EL (cell line): ENCODE data around the gene CNTNAP2.

Experiments used
- DNase-seq: peaks from one replicate; pipeline ENCODE4 v3.0.0-alpha.2; 2016

The CNTNAP2 gene

DNA sequence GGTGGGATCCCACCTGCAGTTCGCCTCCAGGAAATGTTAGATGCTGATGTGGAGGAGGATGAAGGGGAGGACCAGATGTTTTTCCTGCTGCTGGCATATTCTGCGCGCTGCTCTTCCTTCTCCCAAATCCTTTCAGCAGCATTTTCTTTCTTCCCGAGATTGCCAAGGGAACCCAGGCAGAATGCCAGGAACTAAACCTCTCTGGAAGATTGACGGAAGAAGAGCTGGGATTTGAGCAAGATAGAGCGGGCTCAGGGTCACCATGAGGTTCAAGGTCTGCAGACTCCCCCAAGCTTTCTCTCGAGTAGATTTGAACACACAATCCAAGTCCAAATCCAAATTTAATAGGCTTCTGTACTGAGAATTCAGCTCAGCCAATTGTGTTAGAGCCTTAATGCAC is 2128.8 kb downstream of the CNTNAP2 start:
- no peak for DNase-seq

DNA sequence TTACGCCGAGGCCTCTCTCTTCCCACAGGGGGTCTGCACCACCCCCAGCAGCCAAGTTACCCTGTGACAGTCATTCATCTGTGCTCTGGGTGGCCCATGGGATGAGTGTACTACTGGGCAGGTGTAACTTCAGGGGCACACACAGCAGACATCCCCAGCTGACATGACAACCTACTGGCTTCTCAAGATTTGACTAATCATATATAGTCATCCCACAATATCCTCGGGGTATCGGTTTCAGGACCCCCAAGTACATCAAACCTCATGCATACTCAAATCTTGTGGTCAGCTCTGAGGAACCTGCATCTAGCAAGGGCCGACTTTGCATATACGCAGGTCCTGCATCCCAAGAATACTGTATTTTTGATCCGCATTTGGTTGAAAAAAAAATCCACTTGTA is 2137.0 kb downstream of the CNTNAP2 start:
- no peak for DNase-seq

DNA sequence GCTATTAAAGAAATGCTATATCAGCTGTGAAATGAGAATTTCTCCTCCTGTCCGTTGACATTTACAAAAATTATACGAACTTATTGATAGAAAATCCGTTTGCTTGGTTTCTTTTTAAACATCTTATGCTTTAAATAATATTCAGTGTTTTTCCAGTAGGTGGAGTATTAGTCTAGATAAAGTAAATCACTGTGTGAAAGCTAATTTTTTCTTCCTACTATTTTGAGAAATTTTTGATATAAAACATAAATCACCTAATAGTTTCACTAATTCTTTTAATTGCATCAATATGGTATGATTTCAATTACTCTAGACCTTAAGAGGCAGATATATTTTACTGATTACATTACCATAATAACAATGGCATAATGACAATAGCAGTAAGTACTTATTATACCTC is 2138.7 kb downstream of the CNTNAP2 start:
- DNase-seq = no peak

DNA sequence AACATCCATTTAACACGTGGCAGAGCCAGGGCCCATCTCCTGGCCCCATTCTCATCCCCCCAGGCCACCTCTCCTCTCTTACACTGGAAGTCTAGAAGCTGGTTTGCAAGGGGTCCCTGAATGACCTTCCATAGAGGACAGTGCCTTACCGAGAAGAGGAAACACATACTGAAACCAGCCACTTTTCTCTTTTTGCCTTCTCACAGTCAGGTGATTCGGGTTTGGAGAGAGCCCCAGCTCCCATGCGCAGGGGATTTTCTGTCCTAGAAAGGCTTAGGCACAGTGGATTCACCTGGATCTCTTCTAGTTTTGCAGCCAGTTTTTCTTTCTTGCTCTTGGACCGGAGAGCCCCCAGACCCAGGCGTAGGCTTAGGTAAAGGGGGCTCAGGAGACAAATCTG is 2139.8 kb downstream of the CNTNAP2 start:
- DNase-seq = no peak

DNA sequence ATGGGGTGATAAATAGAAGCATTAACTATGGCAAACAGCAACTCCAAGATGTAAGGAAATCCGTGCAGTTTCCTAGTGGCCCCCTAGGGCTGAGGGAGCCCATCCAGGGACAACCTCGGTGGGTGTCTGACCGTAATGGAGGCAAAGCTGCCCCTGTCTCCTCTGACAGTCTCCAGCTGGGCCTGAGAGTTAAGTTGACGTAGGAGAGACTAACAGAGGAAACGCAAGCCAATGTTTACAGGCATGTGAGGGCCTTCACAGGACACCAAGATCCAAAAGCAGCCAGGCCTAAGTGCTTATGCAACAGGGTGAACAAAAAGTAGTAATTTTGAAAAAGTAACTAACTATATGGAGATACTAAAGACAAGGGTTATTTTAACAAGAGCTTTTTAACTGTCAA is 2144.0 kb downstream of the CNTNAP2 start:
- DNase-seq = no peak

DNA sequence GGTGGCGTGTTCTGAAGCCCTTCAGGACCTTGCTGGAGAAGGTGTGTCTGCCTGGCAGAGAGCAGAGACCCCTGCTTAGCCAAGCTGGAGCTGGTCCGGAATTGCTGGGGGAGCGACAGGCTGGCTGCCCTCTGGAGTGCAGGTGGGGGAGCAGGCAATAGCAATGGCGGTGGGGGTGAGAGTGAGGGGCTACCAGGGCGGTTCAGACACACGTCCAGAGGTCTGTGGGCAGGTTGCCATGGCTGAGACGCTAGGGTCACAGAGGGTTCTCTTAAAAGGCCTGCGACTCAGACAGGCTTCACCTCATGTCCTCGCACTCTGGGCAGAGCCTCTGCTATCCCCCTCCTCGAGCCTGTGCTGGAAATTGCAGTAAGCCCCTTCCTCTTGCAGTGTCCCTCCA is 2144.9 kb downstream of the CNTNAP2 start:
- DNase-seq = no peak

DNA sequence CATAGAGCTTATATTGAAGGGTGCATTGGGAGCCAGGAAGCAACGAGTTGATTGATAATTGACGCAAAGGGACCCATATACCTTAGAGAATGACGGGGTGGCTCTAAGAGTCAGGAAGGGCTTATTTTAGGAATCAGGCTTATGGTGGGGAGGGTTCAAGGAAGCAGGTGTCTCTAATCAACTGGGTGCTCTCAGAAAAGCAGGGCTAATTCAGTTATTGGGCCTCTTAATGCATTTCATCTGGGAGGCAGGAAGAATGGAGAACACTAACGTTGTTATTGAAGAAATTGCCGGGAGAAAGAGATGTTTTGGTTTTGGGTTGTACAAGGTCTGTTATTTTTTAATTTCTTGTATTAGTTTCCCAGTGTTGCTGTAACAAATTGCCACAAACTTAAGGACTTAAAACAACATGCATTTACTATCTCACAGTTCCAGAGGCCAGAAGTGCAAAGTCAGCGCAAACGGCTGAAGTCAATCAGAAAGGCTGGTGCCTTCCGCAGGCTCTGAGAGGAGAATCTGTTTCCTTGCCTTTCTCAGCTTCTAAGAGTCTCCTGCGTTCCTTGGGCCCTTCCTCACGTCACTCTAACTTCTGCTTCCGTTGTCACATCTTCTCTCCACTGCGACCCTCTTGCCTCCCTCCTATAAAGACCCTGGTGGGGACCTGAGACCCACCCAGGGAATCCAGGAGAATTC is 2145.5 kb downstream of the CNTNAP2 start:
- no peak for DNase-seq

DNA sequence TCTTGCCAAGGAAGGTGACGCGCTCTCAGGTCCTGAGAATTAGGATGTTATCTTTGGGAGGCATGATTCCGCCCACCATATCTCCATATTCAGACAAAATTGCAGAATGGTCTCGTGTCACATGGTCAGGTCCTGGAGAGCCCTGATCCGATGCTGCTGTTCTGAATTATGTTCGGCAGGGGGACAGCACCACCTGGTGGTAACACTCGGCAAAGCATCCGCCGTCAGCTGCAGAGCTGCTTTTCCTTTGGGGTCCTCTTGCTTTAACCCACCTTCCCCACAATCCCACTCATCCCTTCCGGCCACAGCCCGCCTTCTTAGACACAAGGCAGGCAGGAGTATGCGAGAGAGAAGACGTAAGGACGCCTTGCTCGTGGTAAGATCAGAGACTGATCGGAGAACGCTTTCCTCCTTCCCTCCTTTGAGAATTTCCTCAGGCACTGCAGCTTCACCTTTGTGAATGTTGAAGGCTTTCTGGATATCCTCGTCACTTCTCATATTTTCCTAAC is 2146.2 kb downstream of the CNTNAP2 start:
- peak; percentile 31 for DNase-seq

DNA sequence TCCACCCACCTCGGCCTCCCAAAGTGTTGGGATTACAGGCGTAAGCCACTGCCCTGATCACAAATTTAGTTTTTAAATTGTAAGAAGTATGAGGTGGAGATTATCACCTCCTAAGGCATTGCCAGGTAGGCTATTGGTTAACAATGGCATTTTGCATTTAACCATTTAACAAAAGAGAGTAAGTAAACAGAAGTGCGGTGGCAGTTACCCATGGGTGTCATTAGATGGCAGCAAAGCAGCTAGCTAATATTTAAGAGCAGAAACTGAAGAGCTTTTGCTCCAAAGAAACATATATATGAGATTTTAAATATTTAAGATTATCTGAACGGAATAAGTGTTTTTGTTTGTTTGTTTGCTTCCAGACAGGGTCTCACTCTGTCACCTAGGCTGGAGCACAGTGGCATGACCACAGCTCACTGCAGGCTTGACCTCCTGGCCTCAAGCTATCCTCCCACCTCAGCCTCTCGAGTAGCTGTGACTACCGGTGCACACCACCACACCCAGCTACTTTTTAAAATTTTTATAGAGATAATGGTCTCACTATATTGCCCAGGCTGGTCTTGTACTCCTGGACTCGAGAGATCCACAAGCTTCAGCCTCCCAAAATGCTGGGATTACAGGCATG is 2148.4 kb downstream of the CNTNAP2 start:
- DNase-seq = peak; percentile 13

DNA sequence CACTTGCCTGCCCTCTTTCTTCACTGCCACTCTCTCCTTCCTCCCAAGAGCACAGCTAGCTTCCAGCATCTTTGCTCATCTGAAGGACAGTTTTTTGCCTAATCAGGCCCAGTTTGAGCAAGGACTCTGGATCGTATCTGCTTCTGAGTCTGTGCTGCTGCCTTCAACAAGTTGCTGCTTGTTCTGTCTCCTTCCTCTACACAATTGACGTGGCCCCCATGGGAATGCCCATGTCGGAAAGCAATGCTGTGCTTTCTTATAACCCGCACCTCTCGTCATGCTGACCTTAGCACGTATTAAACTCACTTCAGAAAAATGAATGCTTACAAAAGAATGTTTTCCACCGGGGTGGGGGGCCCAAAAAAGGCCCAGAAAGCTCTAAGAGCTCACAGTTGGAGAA is 2149.3 kb downstream of the CNTNAP2 start:
- DNase-seq = no peak

DNA sequence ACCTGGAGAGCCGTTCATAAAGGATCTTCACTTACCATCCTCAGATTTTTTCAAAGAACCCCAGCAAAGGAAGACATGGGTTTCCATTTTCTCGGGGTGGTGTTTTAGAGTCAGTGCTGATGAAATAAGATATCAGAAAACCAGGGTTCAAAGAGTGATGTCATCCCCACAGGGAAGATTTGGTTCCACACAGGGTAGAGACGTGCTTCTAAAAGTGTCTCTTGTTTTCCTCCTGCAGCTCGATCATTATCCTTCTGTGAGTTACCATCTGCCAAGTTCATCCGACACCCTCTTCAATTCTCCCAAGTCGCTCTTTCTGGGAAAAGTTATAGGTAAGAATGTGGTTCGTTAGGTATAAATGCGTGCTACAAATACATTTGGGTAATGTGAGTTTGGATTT is 2150.2 kb downstream of the CNTNAP2 start:
- DNase-seq = no peak

DNA sequence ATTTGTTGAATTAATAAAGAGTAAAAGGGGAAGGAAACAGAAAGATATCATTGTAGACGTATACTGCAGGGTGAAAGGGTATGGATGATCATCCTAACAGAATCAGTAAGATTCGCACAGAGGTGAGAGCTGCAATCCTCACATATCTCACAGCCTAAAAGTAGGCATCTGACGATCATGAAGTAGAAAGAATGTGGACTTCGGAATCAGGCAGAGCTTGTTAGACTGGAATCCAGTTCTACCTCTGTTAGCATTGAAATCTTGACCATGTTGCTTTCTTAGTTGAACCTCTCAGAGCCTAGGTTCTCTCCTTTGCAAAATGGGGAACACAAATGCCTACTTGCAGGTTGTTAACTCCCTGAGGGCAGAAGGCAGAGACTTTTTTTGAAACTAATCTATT is 2154.0 kb downstream of the CNTNAP2 start:
- DNase-seq = no peak

DNA sequence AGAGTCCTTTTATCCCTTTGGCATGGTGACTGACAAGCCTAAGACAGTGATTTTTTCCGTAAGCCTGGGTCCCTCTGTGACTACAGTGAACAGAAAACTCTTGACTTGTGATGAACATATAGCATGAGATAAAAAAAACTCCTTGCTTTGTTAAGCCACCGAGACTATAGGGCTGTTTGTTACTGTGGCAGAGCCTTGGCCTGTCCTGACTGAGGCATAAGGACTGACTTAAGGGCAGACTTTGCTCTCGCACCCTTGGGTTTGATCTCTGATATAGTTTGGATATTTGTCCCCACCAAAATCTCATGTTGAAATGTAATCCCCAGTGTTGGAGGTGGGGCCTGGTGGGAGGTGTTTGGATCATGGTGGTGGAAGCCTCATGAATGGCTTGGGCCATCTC is 2157.5 kb downstream of the CNTNAP2 start:
- DNase-seq = no peak

DNA sequence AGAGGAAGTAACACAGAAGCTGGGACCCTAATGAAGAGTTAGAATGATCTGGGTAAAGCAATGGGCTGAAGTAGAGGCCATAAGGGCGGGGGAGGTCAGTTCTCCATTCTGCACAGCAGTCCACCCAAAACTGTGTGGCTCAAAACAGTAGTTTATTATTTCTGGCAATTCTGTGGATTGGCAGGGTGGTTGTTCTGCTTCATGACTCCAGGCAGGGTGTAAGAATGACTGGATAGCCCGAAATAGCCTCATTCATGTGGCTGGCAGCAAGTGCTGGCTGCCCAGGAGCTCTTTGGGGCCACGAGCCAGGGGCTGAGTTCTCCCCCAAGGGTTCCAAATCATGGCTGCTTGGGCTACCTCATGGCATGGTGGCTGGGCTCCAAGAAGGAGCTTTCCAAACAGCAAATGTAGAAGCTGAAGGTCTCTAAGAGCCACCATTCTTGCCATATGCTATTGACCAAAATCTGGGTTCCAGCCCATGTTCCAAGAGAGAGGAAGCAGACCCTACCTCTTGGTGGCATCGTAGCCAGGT is 2158.8 kb downstream of the CNTNAP2 start:
- DNase-seq = no peak

DNA sequence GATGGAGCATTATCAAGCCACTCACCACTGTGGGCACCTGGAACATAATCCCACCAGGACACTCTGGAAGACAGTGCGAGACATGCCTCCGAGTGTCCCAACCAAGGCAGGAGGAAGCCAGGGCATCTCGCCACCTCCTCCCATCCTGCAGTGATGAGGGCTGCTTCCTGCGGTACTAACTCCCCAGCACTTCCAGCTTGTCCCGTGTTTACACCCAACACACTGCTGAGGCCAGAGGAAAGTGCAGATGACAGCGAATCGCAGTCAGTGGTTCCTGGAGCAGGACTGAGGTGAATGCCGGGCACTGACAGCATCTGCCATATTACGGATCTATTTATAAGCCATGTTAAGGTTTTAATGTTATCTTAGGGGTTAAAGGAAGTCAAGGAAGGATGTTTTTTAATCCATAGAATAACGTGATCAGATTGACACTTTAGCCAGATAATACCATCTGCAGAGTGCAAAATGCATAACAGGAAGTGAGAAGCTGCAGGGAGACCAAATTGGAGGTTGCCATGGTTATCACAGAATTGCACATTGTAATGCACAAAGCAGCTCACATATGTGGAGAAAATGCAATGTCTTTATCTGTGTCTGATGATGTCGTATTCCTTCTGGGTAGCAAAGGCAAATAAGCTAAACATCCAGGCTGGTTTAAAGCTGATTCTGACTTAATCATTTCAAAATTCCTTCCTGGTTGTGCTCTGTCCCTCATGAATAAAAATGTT is 2159.9 kb downstream of the CNTNAP2 start:
- DNase-seq = no peak

DNA sequence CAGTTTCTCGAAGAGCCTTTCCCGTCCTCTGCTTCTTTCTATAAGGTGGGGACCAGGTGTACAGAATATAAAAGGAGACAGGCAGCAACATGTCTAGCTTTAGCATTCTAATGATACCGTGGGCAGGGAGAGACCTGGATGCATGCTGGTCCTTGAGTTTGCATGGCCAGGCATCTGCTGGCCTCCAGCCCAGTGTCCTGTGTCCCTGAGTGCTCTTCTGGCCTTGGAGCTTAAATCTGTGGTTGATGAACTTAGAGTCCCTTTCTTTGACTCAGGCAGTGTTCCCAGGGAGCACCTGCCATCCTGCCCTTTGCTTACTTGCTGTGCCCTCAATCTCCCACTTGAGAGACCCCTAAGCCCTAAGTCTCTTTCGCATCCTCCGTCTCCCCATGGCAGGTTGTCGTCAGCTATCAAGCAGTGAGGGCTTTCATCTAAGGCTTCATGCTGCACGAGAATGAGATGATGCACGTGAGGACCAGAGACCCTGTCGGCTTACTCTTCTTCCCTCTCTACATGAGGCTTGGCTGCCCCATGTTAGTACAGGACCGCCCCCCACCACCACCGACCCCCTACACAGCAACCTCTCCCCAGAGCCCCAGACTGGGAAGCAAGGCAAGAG is 2160.6 kb downstream of the CNTNAP2 start:
- DNase-seq = no peak

DNA sequence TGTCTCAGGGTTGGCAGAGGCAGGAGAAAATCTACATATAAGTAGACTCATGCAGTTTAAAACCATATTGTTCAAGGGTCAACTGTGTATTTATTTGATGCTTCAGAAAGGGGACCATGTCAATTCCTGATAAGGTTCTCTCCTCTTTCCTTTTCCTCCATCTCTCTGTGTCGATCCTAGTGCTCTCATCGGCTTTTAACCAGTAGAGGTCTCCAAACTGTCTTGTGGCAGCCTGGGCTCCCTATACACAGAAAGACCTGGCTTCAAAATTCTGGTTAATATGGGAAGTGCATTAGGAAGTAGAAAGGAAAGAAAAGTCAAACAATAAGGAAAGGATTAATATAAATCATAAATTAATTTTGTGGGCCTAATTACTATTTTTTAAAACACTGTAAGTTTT is 2169.5 kb downstream of the CNTNAP2 start:
- no peak for DNase-seq

DNA sequence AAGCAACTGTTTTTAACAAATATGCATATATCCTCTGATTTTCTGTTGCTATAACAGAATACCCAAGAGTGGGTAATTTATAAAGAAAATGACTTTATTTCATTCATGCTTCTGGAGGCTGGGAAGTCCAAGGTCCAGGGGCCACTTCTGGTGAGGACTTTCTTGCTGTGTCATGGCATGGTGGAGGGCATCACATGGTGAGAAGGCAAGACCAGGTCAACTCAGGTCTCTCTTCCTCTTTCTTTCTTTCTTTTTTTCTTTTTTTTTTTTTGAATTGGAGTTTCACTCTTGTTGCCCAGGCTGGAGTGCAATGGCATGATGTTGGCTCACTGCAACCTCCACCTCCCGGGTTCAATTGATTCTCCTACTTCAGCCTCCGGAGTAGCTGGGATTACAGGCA is 2170.9 kb downstream of the CNTNAP2 start:
- no peak for DNase-seq

DNA sequence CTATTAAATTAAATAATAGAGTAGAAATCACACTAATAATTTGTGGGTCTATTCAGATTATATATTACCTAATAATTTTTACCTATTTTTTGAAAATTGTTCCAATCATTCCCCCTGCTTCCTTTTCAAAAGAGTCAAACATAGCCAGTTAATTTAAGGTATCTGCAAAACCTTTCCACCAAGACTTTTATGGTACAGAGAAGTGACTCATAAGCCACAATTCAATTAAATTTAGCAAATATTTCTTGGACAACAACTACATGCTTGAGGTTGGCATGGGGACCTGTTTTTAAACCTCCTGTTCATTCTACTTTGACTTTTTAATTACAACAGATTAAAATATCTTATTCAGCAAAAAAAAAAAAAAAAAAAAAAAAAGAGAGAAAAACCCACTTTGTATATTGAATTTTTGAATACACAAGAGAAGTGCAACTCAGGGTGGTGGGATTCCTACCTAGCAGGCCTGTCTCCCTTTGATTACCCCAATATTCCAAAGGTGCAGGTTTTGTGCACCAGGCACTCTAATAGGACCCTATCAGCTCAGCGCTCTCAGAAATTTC is 2172.1 kb downstream of the CNTNAP2 start:
- DNase-seq = no peak

DNA sequence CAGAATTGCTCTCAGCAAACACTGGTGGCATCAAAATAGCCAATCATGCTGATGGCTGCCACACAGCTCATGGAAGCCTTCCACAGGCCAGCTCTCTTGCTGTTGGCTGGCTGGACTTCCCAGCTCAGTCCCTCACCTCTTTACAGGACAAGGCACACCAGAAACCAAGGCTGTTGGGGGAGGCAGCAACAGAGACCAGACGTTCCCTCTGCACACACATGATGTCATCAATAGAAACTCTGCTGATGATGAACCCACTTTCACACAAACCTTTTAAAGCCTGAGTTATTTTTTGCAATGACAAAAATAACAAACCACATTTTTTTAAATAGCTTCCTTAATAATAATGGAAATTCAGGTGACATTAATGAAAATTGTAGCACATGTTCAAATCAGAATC is 2173.0 kb downstream of the CNTNAP2 start:
- DNase-seq = no peak

DNA sequence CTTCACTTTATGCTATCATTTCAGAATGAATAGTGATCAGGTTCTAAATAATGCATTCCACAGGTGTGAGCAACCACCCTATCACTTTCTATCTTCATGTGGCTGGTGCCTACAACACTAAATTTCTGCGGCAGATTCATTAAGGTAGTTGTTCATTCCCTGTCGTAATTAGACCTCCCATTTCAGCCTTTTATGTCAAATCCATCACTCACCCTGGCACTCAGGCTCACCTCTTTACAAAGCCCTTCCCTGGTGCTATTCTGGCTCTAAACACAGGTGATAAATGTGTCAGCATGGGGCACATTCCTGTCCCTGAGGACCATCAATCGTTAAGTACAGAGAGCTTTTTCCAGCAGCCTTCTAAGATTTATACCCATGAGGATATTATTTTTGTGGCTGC is 2173.9 kb downstream of the CNTNAP2 start:
- DNase-seq = no peak

DNA sequence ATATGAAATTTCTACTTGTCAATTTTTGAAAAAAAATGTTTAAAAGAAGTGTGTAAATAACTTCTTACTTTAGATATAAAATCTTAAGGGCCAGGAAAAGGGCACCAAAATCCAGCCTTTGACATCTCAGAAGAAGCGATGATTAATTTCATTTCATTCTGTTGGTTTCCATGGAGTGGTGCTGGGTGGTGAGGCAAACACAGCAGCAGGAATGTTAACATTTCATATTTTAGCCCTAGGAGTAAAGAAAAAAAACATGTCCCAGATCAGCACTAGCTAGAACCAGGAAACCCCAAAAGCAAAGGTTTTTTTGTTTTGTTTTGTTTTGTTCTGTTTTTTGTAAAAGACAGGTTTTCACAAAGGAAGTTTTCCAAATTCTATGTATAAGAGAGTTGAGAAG is 2175.2 kb downstream of the CNTNAP2 start:
- no peak for DNase-seq

DNA sequence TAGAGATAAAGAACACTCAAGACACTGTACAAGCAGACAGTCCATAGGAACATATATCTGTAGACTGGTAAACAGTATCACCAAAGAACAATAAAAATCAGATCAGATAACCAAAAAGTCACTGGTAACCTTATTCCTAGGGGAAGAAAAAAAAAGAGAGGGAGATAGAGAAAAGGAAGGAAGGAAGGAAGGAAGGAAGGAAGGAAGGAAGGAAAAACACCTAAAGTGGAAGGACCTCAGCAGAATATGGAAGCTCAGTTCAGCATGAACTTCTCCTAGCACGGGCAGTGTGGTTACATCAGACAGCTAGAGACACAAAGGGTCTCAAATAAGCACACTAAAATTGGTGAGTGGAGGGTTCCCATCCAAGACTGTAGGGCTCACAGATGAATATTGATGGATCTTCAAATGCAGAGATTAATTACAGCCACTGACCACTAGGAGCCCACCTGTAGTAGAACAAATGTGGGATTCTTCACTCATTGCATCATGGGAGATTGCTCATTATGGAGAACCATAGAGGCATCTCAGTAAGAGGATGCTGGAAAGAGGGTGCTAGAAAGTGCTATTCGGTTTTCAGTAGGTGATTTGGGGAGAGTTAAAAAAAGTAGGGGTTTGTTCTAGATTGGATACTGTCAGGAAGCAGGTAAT is 2180.5 kb downstream of the CNTNAP2 start:
- DNase-seq = no peak
